ENCODE data around the gene IL1B.

GRCh38 chr2:112789186-112789585 is 47.4 kb downstream of the IL1B start:
- TF ChIP-seq, protein P1, sequence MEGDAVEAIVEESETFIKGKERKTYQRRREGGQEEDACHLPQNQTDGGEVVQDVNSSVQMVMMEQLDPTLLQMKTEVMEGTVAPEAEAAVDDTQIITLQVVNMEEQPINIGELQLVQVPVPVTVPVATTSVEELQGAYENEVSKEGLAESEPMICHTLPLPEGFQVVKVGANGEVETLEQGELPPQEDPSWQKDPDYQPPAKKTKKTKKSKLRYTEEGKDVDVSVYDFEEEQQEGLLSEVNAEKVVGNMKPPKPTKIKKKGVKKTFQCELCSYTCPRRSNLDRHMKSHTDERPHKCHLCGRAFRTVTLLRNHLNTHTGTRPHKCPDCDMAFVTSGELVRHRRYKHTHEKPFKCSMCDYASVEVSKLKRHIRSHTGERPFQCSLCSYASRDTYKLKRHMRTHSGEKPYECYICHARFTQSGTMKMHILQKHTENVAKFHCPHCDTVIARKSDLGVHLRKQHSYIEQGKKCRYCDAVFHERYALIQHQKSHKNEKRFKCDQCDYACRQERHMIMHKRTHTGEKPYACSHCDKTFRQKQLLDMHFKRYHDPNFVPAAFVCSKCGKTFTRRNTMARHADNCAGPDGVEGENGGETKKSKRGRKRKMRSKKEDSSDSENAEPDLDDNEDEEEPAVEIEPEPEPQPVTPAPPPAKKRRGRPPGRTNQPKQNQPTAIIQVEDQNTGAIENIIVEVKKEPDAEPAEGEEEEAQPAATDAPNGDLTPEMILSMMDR (IDR thresholded peaks at IDR 0.05; ENCODE audit: poor library complexity), result no peak
- TF ChIP-seq EZH2 (IDR thresholded peaks at IDR 0.05; ENCODE audit: borderline replicate concordance) (no peak), EZH2phosphoT487 (IDR thresholded peaks at IDR 0.05; ENCODE audit: low read depth, severe bottlenecking, unreplicated experiment) (no peak)
